Right lobe of liver (tissue), 4 donors: ENCODE data around the gene RALGAPB.
A peak's percentile ranks its signal among the peaks of the same experiment; 100 is the strongest.

Experiments
- CTCF ChIP-seq, 4 donors: fragments of 200-600 bp in 3 of 4; fragments of 450-650 bp in 1 of 4; IDR thresholded peaks; one replicate each; pipeline versions ENCODE4 v1.5.1 to v1.8.0; 2016 to 2022; ENCODE audit warnings: antibody characterized with exemption in 4 of 4, mild to moderate bottlenecking in 2 of 4
- POLR2A ChIP-seq: fragments of 450-650 bp; IDR thresholded peaks from one replicate; pipeline ENCODE4 v1.6.1; 2017; ENCODE audit warnings: antibody characterized with exemption, mild to moderate bottlenecking
- donor health status: DM: no; HTN: no; CAD: no.
- donor health status: DM: no; HTN: no; CAD: no.
- donor health status: DM: no; HTN: yes; CAD: no.

- TF ChIP-seq CTCF (IDR thresholded peaks at IDR 0.05), result peak in 1 of 4 donors; percentile 3
- TF ChIP-seq POLR2A, result no peak
Measured at GRCh38 chr20:38435555-38435939, 37.1 kb upstream of the RALGAPB start.
